Mesenchymal stem cell (in vitro differentiated cells and primary cell): ENCODE data around the gene ABCG5.

Experiments used
- DNase-seq: peaks from one replicate; pipeline ENCODE4 v3.0.0-alpha.2; 2013
- H2AFZ ChIP-seq: one replicate; pipeline ENCODE4 v1.6.1; 2013; ENCODE audit warnings: low read depth, mild to moderate bottlenecking, control low read depth, inconsistent platforms, low read length, moderate library complexity
- H2AK5ac ChIP-seq: 2 replicates; pipeline ENCODE4 v1.6.1; 2013; ENCODE audit warnings: low read length, moderate library complexity, mild to moderate bottlenecking, inconsistent platforms; ENCODE audit not compliant: severe bottlenecking
- H2BK120ac ChIP-seq: one replicate; pipeline ENCODE4 v1.6.1; 2013; ENCODE audit warnings: low read depth, mild to moderate bottlenecking, inconsistent platforms, low read length, moderate library complexity
- H2BK12ac ChIP-seq, 2 experiments: one replicate each; pipeline ENCODE4 v1.6.1; 2013; ENCODE audit warnings: inconsistent platforms in 2 of 2, low read length in 2 of 2, mild to moderate bottlenecking in 2 of 2, moderate library complexity in 2 of 2, control low read depth in 1 of 2
- H2BK15ac ChIP-seq: one replicate; pipeline ENCODE4 v1.6.1; 2013; ENCODE audit warnings: mild to moderate bottlenecking, low read depth, inconsistent platforms; ENCODE audit not compliant: poor library complexity, severe bottlenecking
- H2BK5ac ChIP-seq: 2 replicates; pipeline ENCODE4 v1.6.1; 2013; ENCODE audit warnings: low read depth, mild to moderate bottlenecking, low read length, control low read depth, inconsistent platforms; ENCODE audit not compliant: poor library complexity, severe bottlenecking
- H3K14ac ChIP-seq, 2 experiments: one replicate each; pipeline ENCODE4 v1.6.1; 2013; ENCODE audit warnings: inconsistent platforms in 2 of 2, low read length in 2 of 2, control low read depth in 1 of 2, mild to moderate bottlenecking in 1 of 2, moderate library complexity in 1 of 2
- H3K18ac ChIP-seq, 2 experiments: one replicate each; pipeline ENCODE4 v1.6.1; 2013; ENCODE audit warnings: inconsistent platforms in 2 of 2, low read length in 2 of 2, control low read depth in 1 of 2, low read depth in 1 of 2, mild to moderate bottlenecking in 1 of 2
- H3K23ac ChIP-seq, 2 experiments: one replicate each; pipeline ENCODE4 v1.6.1; 2013; ENCODE audit warnings: inconsistent platforms in 2 of 2, low read length in 2 of 2, mild to moderate bottlenecking in 2 of 2, moderate library complexity in 2 of 2, control low read depth in 1 of 2
- H3K27ac ChIP-seq: 2 replicates; pipeline ENCODE4 v1.5.1; 2013; ENCODE audit warnings: mild to moderate bottlenecking, moderate library complexity, low read length, control low read depth, inconsistent platforms; ENCODE audit not compliant: poor library complexity, severe bottlenecking
- H3K27me3 ChIP-seq, 2 experiments: 2 replicates each; pipeline versions ENCODE4 v1.6.1 to v1.7.0; 2013; ENCODE audit warnings: low read length in 2 of 2, mild to moderate bottlenecking in 2 of 2, moderate library complexity in 2 of 2, control low read depth in 1 of 2, inconsistent platforms in 1 of 2; ENCODE audit not compliant: control insufficient read depth in 1 of 2, insufficient read depth in 1 of 2
- H3K36me3 ChIP-seq, 2 experiments: 2 replicates each; pipeline versions ENCODE4 v1.6.1 to v1.7.0; 2013; ENCODE audit warnings: low read length in 2 of 2, control low read depth in 1 of 2, inconsistent platforms in 1 of 2, low read depth in 1 of 2, mild to moderate bottlenecking in 1 of 2; ENCODE audit not compliant: insufficient read depth in 2 of 2, control insufficient read depth in 1 of 2
- H3K4ac ChIP-seq, 2 experiments: one replicate each; pipeline ENCODE4 v1.6.1; 2013; ENCODE audit warnings: inconsistent platforms in 2 of 2, low read length in 2 of 2, mild to moderate bottlenecking in 2 of 2, moderate library complexity in 2 of 2, control low read depth in 1 of 2, low read depth in 1 of 2
- H3K4me1 ChIP-seq: 2 replicates; pipeline ENCODE4 v1.6.1; 2013; ENCODE audit warnings: low read depth, low read length, control low read depth; ENCODE audit not compliant: control insufficient read depth, insufficient read depth
- H3K4me2 ChIP-seq: 2 replicates; pipeline ENCODE4 v1.6.1; 2013; ENCODE audit warnings: low read length, mild to moderate bottlenecking, inconsistent platforms; ENCODE audit not compliant: poor library complexity, severe bottlenecking
- H3K4me3 ChIP-seq, 2 experiments: 2 replicates each; pipeline versions ENCODE4 v1.5.1 to v1.7.0; 2013; ENCODE audit warnings: low read length in 2 of 2, mild to moderate bottlenecking in 2 of 2, control low read depth in 1 of 2, low read depth in 1 of 2; ENCODE audit not compliant: insufficient read depth in 1 of 2
- H3K79me1 ChIP-seq: replicated peaks from 2 replicates; pipeline ENCODE4 v1.6.1; 2013; ENCODE audit warnings: mild to moderate bottlenecking, control low read depth, low read length, inconsistent platforms; ENCODE audit not compliant: poor library complexity, severe bottlenecking
- H3K9ac ChIP-seq: 2 replicates; pipeline ENCODE4 v1.7.0; 2013; ENCODE audit warnings: mild to moderate bottlenecking, low read length, moderate library complexity
- H3K9me3 ChIP-seq: 2 replicates; pipeline ENCODE4 v1.7.0; 2013; ENCODE audit warnings: mild to moderate bottlenecking, low read length; ENCODE audit not compliant: control insufficient read depth
- H4K8ac ChIP-seq: one replicate; pipeline ENCODE4 v1.6.1; 2013; ENCODE audit warnings: inconsistent platforms, mild to moderate bottlenecking, low read length, moderate library complexity
- H4K91ac ChIP-seq: one replicate; pipeline ENCODE4 v1.6.1; 2013; ENCODE audit warnings: mild to moderate bottlenecking, low read length, inconsistent platforms
- WGBS: methylation state at CpG from one replicate; pipeline ENCODE4 v1.1.7; 2013; ENCODE audit warnings: mixed read lengths; 5-methylcytosine and 5-hydroxymethylcytosine counted together

Gene ABCG5

GRCh38 chr2:43877782-43878464, 39.3 kb upstream of the ABCG5 start:
- H3K4me3 ChIP-seq = no peak overlapping the region
- H4K8ac ChIP-seq = no peak overlapping the region
- H3K79me1 ChIP-seq = no peaks in the 10 kb centered on the region
- no peak overlapping the region for H3K27ac ChIP-seq
- H2BK12ac ChIP-seq = no peak overlapping the region
- H2BK15ac ChIP-seq = no peak overlapping the region
- WGBS = 49% methylated on average over 14 of the region's 16 CpGs
- H2BK5ac ChIP-seq = no peak overlapping the region
- H2AK5ac ChIP-seq = no peak overlapping the region
- no peak overlapping the region for H2AFZ ChIP-seq
- H2BK120ac ChIP-seq = no peak overlapping the region
- H3K18ac ChIP-seq = no peak overlapping the region
- peaks cover 3% of the 10 kb centered on the region for H3K4me1 ChIP-seq
- H4K91ac ChIP-seq = no peak overlapping the region
- no peaks in the 10 kb centered on the region for H3K9me3 ChIP-seq
- H3K23ac ChIP-seq = no peak overlapping the region
- H3K4me2 ChIP-seq = no peak overlapping the region
- H3K36me3 ChIP-seq = peaks cover 0 to under 1% of the 10 kb centered on the region in 2 experiments
- peaks cover 16 to 23% of the 10 kb centered on the region in 2 experiments for H3K27me3 ChIP-seq
- H3K14ac ChIP-seq = no peak overlapping the region
- H3K4ac ChIP-seq = no peak overlapping the region
- peak; percentile 68 for DNase-seq
- no peak overlapping the region for H3K9ac ChIP-seq

- Histone ChIP-seq H3K4me3 (no peak overlapping the region), H3K4me1 (peaks cover 3% of the 10 kb centered on the region), H2AK5ac (no peak overlapping the region), H3K9ac (no peak overlapping the region), H3K23ac (no peak overlapping the region), H3K18ac (no peak overlapping the region), H3K14ac (peak overlapping the region in 1 of 2 experiments; percentile 26), H3K27me3 (peaks cover 33 to 53% of the 10 kb centered on the region in 2 experiments), H3K4me2 (no peak overlapping the region), H3K79me1 (no peaks in the 10 kb centered on the region), H4K91ac (no peak overlapping the region), H3K4ac (no peak overlapping the region), H2BK120ac (no peak overlapping the region), H3K36me3 (no peaks in the 10 kb centered on the region), H4K8ac (no peak overlapping the region), H2AFZ (no peak overlapping the region), H2BK15ac (no peak overlapping the region), H3K9me3 (no peaks in the 10 kb centered on the region), H3K27ac (no peak overlapping the region), H2BK12ac (no peak overlapping the region), H2BK5ac (no peak overlapping the region)
- DNase-seq = no peak
- WGBS = 84% methylated on average over 11 of the region's 11 CpGs
Observed at GRCh38 chr2:43874776-43875451, 36.3 kb upstream of the ABCG5 start.

- DNase-seq = no peak
- Histone ChIP-seq H3K27ac (no peak overlapping the region), H2AK5ac (no peak overlapping the region), H3K4me3 (no peak overlapping the region), H2BK120ac (no peak overlapping the region), H3K4me2 (no peak overlapping the region), H3K14ac (no peak overlapping the region), H2BK12ac (no peak overlapping the region), H2BK15ac (no peak overlapping the region), H4K91ac (no peak overlapping the region), H3K9ac (no peak overlapping the region), H3K9me3 (no peaks in the 10 kb centered on the region), H3K36me3 (no peaks in the 10 kb centered on the region), H4K8ac (no peak overlapping the region), H3K23ac (no peak overlapping the region), H3K79me1 (no peaks in the 10 kb centered on the region), H3K4me1 (no peaks in the 10 kb centered on the region), H2BK5ac (no peak overlapping the region), H3K4ac (no peak overlapping the region), H3K27me3 (peaks cover 58 to 80% of the 10 kb centered on the region in 2 experiments), H3K18ac (no peak overlapping the region), H2AFZ (no peak overlapping the region)
- WGBS = 81% methylated on average over 8 of the region's 12 CpGs
Observed at GRCh38 chr2:43872151-43872550, 33.5 kb upstream of the ABCG5 start.

GRCh38 chr2:43855292-43855691, 16.7 kb upstream of the ABCG5 start:
- Histone ChIP-seq H3K4ac (no peak overlapping the region), H2BK120ac (no peak overlapping the region), H2BK5ac (no peak overlapping the region), H3K14ac (no peak overlapping the region), H3K18ac (no peak overlapping the region), H2AFZ (no peak overlapping the region), H4K91ac (no peak overlapping the region), H3K4me2 (no peak overlapping the region), H4K8ac (no peak overlapping the region), H3K23ac (no peak overlapping the region), H2BK12ac (no peak overlapping the region), H3K9ac (no peak overlapping the region), H3K4me3 (no peak overlapping the region), H2AK5ac (no peak overlapping the region), H3K4me1 (no peaks in the 10 kb centered on the region), H3K27me3 (peaks cover 55 to 87% of the 10 kb centered on the region in 2 experiments), H3K27ac (no peak overlapping the region), H3K36me3 (no peaks in the 10 kb centered on the region), H3K9me3 (peaks cover 18% of the 10 kb centered on the region), H3K79me1 (no peaks in the 10 kb centered on the region), H2BK15ac (no peak overlapping the region)
- WGBS = 69% methylated on average over 2 of the region's 2 CpGs
- no peak for DNase-seq
